ACC112 (cell line): ENCODE measurements around the gene CAMKK2.

ENCODE experiments used
- H2AFZ ChIP-seq: fragments of 200-600 bp; sonication (generic); one replicate; pipeline ENCODE4 v1.6.0; 2017; ENCODE audit warnings: antibody characterized with exemption, low read length; ENCODE audit not compliant: unreplicated experiment
- H3K27ac ChIP-seq: fragments of 200-600 bp; sonication (generic); 2 replicates; pipeline ENCODE4 v1.5.1; 2014; ENCODE audit warnings: low read depth, mild to moderate bottlenecking, antibody characterized with exemption, low read length, moderate library complexity
- H3K27me3 ChIP-seq: fragments of 200-600 bp; sonication (generic); 2 replicates; pipeline ENCODE4 v1.6.1; 2014; ENCODE audit warnings: mild to moderate bottlenecking, antibody characterized with exemption, low read length, moderate library complexity, mixed read lengths; ENCODE audit not compliant: insufficient read depth
- H3K36me3 ChIP-seq: fragments of 200-600 bp; sonication (generic); 2 replicates; pipeline ENCODE4 v1.6.1; 2016; ENCODE audit warnings: mild to moderate bottlenecking, antibody characterized with exemption, low read length, moderate library complexity, mixed read lengths; ENCODE audit not compliant: insufficient read depth
- H3K4me1 ChIP-seq: fragments of 200-600 bp; sonication (generic); one replicate; pipeline ENCODE4 v1.6.1; 2016; ENCODE audit warnings: low read length, mixed read lengths; ENCODE audit not compliant: insufficient read depth, unreplicated experiment, control insufficient read depth
- H3K4me3 ChIP-seq: fragments of 200-600 bp; sonication (generic); 2 replicates; pipeline ENCODE4 v1.5.1; 2014; ENCODE audit warnings: mild to moderate bottlenecking, low read depth, low read length
- H3K79me2 ChIP-seq: fragments of 200-600 bp; sonication (generic); one replicate; pipeline ENCODE4 v1.6.0; 2016; ENCODE audit warnings: low read length; ENCODE audit not compliant: control insufficient read depth, unreplicated experiment, insufficient read depth

The CAMKK2 gene

DNA sequence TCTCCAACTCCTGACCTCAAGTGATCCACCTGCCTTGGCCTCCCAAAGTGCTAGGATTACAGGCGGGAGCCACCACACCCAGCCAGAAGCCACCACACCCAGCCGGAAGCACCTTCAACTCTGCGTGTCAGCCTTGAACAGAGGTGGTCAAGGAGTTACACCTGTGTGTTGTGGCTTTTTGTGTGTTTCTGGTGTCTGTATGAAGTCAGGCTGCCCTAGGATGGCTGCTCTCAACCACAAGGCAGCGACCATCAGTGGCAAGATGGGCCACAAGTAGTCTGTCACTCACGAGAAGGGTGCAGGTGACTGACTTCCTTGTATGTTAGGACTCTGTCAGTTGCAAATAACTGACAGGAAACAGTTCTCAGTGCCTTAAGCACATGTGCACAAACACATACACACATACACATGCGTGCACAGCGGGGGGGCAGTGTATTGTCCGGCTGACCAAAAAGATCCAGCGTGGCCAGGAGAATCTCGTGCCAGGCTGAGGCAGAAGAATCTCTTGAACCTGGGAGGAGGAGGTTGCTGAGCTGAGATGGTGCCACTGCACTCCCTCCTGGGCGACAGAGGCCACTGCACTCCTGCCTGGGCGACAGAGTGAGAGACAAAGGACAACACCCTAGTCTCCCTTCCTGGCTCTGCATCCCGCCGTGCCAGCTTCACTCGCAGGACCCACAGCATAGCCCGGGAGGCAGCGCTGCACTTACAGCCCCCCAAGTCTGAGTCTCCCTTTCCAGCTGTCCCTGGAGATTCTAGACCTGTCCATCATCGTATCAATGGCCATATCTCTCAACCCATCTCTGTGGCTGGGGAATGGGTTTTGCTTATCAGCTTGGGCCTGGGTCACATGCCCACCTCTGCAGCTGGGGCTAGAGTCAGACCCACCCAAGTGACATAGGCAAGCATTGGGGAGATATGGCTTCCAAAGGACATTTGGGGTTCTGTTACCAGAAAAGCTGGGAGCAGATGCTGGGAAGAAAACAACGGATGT is 72.9 kb downstream of the CAMKK2 start:
- Histone ChIP-seq H2AFZ (no peak overlapping the region), H3K36me3 (peaks cover 5% of the 10 kb centered on the region; the same call in 1 of the 2 replicates)

DNA sequence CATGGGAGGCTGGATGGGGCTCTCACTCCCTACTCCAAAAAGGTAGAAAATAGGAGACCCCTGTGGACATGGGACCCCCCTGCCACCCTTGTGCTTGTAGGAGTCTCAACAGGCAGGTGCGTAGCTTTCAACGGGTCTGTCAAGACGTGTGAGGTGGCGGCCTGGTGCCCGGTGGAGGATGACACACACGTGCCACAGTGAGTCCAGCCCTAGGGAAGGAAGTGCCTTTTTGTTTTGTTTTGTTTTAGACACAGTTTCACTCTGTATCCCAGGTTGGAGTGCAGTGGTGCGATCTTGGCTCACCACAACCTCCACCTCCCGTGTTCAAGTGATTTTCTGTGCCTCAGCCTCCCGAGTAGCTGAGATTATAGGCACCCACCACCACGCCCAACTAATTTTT is 73.7 kb downstream of the CAMKK2 start:
- Histone ChIP-seq H3K4me3 (no peak overlapping the region), H3K79me2 (no peaks in the 10 kb centered on the region), H3K4me1 (no peaks in the 10 kb centered on the region), H3K27me3 (no peaks in the 10 kb centered on the region), H3K36me3 (peaks cover 5% of the 10 kb centered on the region; the same call in 1 of the 2 replicates), H3K27ac (no peak overlapping the region), H2AFZ (no peak overlapping the region)

More for the DNA sequence above, 72.9 kb downstream of the CAMKK2 start:
- no peaks in the 10 kb centered on the region for H3K4me1 ChIP-seq
- H3K27ac ChIP-seq: no peak overlapping the region
- no peak overlapping the region for H3K4me3 ChIP-seq
- H3K79me2 ChIP-seq: no peaks in the 10 kb centered on the region
- H3K27me3 ChIP-seq: no peaks in the 10 kb centered on the region

DNA sequence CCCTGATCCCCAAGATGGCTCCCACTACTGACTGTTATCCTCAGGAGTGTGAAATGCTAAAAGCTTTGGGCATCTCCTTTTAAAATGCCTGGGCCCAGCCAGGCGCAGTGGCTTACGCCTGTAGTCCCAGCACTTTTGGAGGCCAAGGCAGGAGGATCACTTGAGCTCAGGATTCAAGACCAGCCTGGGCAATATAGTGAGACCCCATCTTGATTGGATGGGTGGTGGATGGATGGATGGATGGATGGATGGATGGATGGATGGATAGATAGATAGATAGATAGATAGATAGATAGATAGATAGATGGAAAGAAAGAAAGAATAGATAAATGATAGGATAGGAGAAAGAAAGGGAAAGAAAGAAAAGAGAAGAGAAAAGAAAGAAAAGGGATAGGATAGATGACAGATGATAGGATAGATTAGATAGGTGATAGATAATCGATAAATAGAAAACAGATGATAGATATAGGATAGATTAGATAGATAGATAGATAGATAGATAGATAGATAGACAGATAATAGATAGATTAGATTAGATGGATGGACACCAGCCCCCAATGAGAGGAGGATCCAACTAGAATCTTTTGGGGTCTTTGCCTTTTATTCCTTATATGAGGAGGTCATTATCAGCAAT is 77.0 kb downstream of the CAMKK2 start:
- no peaks in the 10 kb centered on the region for H3K27me3 ChIP-seq
- peaks cover 5% of the 10 kb centered on the region; the same call in 1 of the 2 replicates for H3K36me3 ChIP-seq

DNA sequence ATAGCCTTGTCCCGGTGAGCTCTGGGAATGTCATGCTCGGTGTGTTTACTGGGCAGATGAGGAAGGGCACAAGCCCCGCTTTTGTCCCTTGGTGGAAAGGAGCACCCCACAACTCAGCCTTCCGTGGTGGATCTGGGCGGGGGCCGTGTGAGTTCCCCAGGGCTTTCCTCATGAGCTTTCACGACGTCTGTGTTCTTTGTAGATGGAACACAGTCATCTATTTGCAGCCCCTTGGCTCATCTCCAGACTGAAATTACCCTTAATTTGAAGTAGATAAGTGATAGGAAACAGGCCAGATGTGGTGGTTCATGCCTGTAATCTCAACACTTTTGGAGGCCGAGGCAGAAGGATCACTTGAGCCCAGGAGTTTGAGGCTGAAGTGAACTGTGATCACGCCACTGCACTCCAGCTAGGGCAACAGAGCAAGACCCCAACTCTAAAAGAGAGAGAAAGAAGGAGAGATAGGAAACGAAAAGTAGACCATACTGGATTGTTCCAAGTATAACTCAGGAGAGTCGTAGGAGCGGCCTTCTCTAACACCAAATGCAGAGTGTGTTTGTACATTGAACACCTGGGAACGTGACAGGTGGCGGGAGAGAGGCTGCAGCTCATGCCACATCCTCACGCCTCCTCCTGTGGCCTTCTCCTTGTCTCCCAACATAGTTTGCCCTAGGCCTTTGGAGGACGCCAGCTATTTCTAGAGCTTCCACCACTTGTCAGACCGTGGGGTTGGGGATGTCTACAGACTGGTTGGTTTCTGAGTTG is 77.7 kb downstream of the CAMKK2 start:
- Histone ChIP-seq H2AFZ (no peak overlapping the region), H3K4me3 (no peak overlapping the region), H3K27ac (no peak overlapping the region), H3K79me2 (no peaks in the 10 kb centered on the region), H3K4me1 (peaks cover 18% of the 10 kb centered on the region), H3K36me3 (peaks cover 5% of the 10 kb centered on the region; the same call in 1 of the 2 replicates), H3K27me3 (no peaks in the 10 kb centered on the region)

More for the DNA sequence above, 77.0 kb downstream of the CAMKK2 start:
- Histone ChIP-seq H3K4me3 (no peak overlapping the region), H2AFZ (no peak overlapping the region), H3K4me1 (peaks cover 11% of the 10 kb centered on the region), H3K79me2 (no peaks in the 10 kb centered on the region), H3K27ac (no peak overlapping the region)

DNA sequence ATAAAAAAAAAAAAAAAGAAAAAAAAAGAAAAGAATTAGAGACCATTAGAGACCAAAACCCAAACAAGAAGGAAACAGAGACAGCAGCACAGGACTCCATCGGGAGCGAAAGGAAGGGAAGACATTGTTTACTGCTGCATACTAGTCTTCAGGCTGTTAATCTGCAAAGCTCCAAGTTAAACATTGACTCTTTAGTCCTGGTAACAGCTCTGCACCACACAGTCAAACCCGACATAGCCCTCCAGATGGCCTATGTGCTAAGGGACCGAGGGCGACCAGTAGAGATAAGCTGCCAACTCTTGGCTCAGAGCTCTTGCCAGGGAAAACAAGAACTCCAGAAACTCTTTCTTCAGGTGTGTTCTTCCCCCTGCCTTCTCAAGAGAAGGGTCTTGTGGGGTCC is 78.7 kb downstream of the CAMKK2 start:
- Histone ChIP-seq H3K79me2 (no peaks in the 10 kb centered on the region), H3K4me3 (no peak overlapping the region), H3K27me3 (no peaks in the 10 kb centered on the region), H3K4me1 (peaks cover 18% of the 10 kb centered on the region), H3K27ac (no peak overlapping the region), H2AFZ (no peak overlapping the region), H3K36me3 (peaks cover 5% of the 10 kb centered on the region; the same call in 1 of the 2 replicates)

DNA sequence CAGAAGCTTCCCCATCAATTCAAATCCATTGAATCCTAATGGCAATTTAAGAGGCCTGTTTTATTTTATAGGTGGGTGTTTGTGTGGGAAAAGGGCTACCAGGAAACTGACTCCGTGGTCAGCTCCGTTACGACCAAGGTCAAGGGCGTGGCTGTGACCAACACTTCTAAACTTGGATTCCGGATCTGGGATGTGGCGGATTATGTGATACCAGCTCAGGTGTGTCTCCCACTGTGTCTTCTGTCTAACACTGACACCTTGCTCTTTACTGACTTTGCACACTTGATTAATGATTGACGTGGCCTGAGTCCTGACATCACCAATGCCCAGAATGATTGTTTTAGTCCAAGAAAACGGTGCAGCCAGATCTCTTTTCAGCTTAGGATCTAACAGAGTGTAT is 79.4 kb downstream of the CAMKK2 start:
- Histone ChIP-seq H3K79me2 (no peaks in the 10 kb centered on the region), H2AFZ (no peak overlapping the region), H3K27me3 (no peaks in the 10 kb centered on the region), H3K36me3 (peaks cover 5% of the 10 kb centered on the region; the same call in 1 of the 2 replicates), H3K4me3 (no peak overlapping the region), H3K27ac (no peak overlapping the region), H3K4me1 (peaks cover 18% of the 10 kb centered on the region)

DNA sequence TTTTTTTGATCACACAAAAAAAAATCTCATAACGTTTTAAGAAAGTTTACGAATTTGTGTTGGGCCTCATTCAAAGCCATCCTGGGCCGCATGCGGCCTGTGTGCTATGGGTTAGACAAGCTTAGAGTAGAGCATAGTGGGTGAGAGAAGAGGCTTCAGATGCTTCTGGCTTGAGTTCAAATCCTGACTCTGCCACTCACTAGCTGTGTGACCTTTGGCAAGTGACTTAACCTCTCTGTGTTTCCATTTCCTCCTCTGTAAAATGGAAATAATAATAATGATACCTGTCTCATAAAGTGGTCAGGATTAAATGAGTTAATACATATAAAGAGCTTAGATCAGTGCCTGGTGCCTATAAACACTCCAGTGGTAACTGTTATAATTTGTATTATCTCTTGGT is 80.4 kb downstream of the CAMKK2 start:
- H2AFZ ChIP-seq: no peak overlapping the region
- H3K27me3 ChIP-seq: no peaks in the 10 kb centered on the region
- H3K4me1 ChIP-seq: peaks cover 18% of the 10 kb centered on the region
- peaks cover 5% of the 10 kb centered on the region; the same call in 1 of the 2 replicates for H3K36me3 ChIP-seq
- H3K79me2 ChIP-seq: no peaks in the 10 kb centered on the region
- H3K4me3 ChIP-seq: no peak overlapping the region
- H3K27ac ChIP-seq: no peak overlapping the region

DNA sequence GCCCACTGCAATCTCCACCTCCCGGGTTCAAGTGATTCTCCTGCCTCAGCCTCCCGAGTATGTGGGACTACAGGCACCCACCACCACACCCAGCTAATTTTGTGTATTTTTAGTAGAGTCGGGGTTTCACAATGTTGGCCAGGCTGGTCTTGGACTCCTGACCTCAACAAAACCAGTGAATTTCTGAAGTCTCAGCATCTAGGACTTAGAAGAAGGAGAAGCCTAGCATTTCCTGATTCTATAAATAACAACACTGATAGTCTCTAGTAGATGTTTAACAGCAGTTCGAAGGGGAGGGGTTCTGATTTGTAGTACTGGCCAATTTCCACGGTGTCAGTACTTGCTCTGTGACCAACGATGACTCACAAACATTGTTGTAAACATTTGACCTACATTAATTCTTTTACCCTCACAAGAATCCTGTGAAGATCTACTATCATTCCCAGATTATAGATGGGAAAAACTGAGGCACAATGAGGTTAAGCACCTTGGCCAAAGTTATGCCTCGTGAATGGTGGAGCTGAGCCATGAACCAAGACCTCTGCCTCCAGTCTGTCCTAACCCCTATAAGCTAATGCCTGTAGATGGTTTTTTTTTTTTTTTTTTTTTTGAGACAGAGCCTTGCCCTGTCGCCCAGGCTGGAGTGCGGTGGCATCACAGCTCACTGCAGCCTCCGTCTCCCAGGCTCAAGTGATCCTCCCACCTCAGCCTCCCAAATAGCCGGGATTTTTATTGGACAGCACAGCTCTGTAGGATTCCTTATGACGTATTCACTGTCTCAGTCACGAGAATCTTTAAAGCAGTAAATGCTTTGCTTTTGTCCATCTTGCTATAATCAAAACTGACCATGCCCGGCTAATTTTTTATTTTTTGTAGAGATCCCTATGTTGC is 81.4 kb downstream of the CAMKK2 start:
- no peak overlapping the region for H2AFZ ChIP-seq
- H3K79me2 ChIP-seq: no peaks in the 10 kb centered on the region
- H3K36me3 ChIP-seq: peaks cover 5% of the 10 kb centered on the region; the same call in 1 of the 2 replicates
- H3K4me3 ChIP-seq: peak overlapping the region; percentile 0
- no peaks in the 10 kb centered on the region for H3K27me3 ChIP-seq
- peak overlapping the region; percentile 86 for H3K27ac ChIP-seq
- peaks cover 18% of the 10 kb centered on the region for H3K4me1 ChIP-seq

DNA sequence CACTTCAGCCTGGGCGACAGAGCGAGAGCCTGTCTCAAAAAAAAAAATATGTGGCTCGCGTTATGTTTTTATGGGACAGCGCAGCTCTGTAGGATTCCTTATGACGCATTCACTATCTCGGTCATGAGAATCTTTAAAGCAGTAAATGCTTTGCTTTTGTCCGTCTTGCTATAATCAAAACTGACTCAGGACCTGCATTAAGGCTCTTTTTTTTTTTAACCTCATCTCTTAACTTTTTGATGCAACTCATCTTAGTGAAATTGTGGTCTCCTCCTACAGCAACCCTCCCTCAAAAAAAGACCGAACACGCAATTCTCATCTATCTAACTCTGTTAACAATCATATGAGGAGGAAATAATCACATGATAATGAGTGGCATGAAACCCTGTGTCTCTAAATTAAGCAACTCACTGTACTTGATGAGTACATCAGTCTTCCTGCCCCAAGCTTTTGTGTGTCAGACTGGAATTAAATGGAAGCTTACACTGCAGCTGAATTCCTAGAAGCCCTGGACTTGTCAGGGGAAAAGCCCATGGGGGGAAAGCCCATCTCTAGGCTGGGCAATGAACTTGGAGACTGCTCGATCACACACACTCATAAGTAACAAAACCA is 82.2 kb downstream of the CAMKK2 start:
- H3K27ac ChIP-seq: peak overlapping the region; percentile 86

More for the DNA sequence above, 82.2 kb downstream of the CAMKK2 start:
- no peaks in the 10 kb centered on the region for H3K79me2 ChIP-seq
- peak overlapping the region; percentile 0; the same call in 1 of the 2 replicates for H3K4me3 ChIP-seq
- peaks cover 5% of the 10 kb centered on the region; the same call in 1 of the 2 replicates for H3K36me3 ChIP-seq
- H2AFZ ChIP-seq: no peak overlapping the region
- H3K4me1 ChIP-seq: peaks cover 18% of the 10 kb centered on the region
- no peaks in the 10 kb centered on the region for H3K27me3 ChIP-seq
